Adrenal gland (tissue), 12 donors: Measurements from ENCODE around the gene NHEJ1. TPM values are rescaled to one million over a fixed set of nuclear protein-coding genes. Genes with fewer than 3 reads are reported as not detected.

ENCODE experiments used
- DNase-seq, 7 donors: peaks; one replicate each; pipeline ENCODE4 v3.0.0-alpha.2; 2019 to 2020
- H3K27ac ChIP-seq, 5 donors: fragments of 200-600 bp; sonication (generic) in 4 of 5; 1 replicate in 3 of 5; 2 replicates in 2 of 5; pipeline versions ENCODE4 v1.5.1 to v1.8.0; 2016 to 2020; ENCODE audit warnings: mild to moderate bottlenecking in 1 of 5
- H3K27me3 ChIP-seq: fragments of 200-600 bp; 2 replicates; pipeline ENCODE4 v1.8.0; 2021
- H3K36me3 ChIP-seq, 2 donors: fragments of 200-600 bp; replicated peaks in 1 of 2; 1 replicate in 1 of 2; 2 replicates in 1 of 2; pipeline versions ENCODE4 v1.5.1 to v1.8.0; 2018 to 2022
- H3K4me1 ChIP-seq, 2 donors: fragments of 200-600 bp; replicated peaks in 1 of 2; 1 replicate in 1 of 2; 2 replicates in 1 of 2; pipeline versions ENCODE4 v1.5.1 to v1.8.0; 2018 to 2021
- H3K4me3 ChIP-seq, 4 donors: fragments of 200-600 bp; sonication (generic) in 3 of 4; one replicate each; pipeline ENCODE4 v1.5.1; 2016 to 2018
- H3K9me3 ChIP-seq, 3 donors: fragments of 200-600 bp; sonication (generic) in 1 of 3; replicated peaks in 1 of 3; 1 replicate in 2 of 3; 2 replicates in 1 of 3; pipeline versions ENCODE4 v1.5.1 to v1.8.0; 2016 to 2021
- POLR2A ChIP-seq, 2 donors: fragments of 450-650 bp; IDR thresholded peaks; one replicate each; pipeline ENCODE4 v1.6.1; 2017; ENCODE audit warnings: antibody characterized with exemption in 2 of 2, mild to moderate bottlenecking in 2 of 2, moderate library complexity in 1 of 2
- WGBS, 4 donors: extraction: QIAGEN DNeasy Blood & Tissue Kit in 2 of 4; methylation state at CpG; one replicate each; pipeline versions ENCODE4 v1.1.5 to v1.1.7; 2013 to 2017; 5-methylcytosine and 5-hydroxymethylcytosine counted together
- intact Hi-C, 2 donors: fragments of 100-400 bp; cut with DNase I; formaldehyde crosslinking; loops; one replicate each; pipeline versions ENCODE4 v1.14.1 to v1.15.0; 2022 to 2023
- polyA plus RNA-seq, 3 donors: library from polyadenylated mRNA; stranded (reverse); fragments of 200-250 nt in 2 of 3; fragments of 350-450 nt in 1 of 3; fragmentation: Illumina TruSeq in 1 of 3; extraction: RNeasy Lipid Tissue Mini Kit (QIAGEN cat#74804) in 1 of 3; gene quantifications; one replicate each; pipeline ENCODE4 v1.2.3, GENCODE V29; 2013 to 2014
- total RNA-seq, 9 donors: library from RNA; depleted of rRNA in 4 of 9; stranded (reverse); fragments of >200 nt in 4 of 9; fragments of 120-200 nt in 1 of 9; fragmentation: NEBNext Ultra II Directional in 1 of 9; extraction: Animal tissue kit (Norgen Biotek cat#: 25700) in 1 of 9; gene quantifications; one replicate each; pipeline versions ENCODE4 v1.1.0 to v1.2.4, GENCODE V29; 2013 to 2023
- TF ChIP-seq, protein P1 (sequence below), 6 experiments: fragments of 450-650 bp in 4 of 6; fragments of 200-600 bp in 2 of 6; sonication (generic) in 1 of 6; IDR thresholded peaks; 1 replicate in 5 of 6; 2 replicates in 1 of 6; pipeline versions ENCODE4 v1.5.1 to v1.8.0; 2016 to 2021; ENCODE audit warnings: antibody characterized with exemption in 6 of 6, mild to moderate bottlenecking in 2 of 6, moderate library complexity in 1 of 6
- donor health status: healthy with polysubstance abuse.
- donor health status: Bipolar disorder and iron deficiency.
- donor health status: DM: yes; HTN: yes; CAD: no.
- donor health status: DM: no; HTN: no; CAD: no.
- donor health status: DM: no; HTN: no; CAD: no.
- donor health status: DM: yes; HTN: yes; CAD: no.

Gene NHEJ1
- total and polyA plus RNA-seq, 12 donors, result 5.7 to 26.0 (median 17.1) TPM

DNA sequence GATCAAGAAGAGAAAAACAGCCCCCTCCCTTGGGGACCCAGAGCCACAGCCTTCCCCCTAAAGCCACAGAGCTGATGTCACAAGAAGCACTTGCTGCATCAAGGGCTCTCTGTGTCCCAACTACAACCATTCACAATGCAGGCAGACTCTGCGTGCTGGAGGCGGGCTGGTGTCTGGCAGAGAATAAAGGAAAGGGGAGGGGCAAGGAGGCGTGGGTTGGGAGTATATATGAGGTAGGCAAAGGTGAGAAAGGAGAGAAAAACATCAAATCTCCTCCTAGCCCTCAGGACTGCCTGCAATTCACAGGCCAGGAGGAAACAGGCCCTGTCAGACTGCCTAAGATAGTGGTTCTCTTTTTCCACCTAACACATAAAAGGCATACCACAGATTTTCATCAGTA lies 51.1 kb downstream of the NHEJ1 start:
- H3K4me3 ChIP-seq, result no peak overlapping the region
- TF ChIP-seq POLR2A (IDR thresholded peaks at IDR 0.05), result no peak
- TF ChIP-seq, protein P1, sequence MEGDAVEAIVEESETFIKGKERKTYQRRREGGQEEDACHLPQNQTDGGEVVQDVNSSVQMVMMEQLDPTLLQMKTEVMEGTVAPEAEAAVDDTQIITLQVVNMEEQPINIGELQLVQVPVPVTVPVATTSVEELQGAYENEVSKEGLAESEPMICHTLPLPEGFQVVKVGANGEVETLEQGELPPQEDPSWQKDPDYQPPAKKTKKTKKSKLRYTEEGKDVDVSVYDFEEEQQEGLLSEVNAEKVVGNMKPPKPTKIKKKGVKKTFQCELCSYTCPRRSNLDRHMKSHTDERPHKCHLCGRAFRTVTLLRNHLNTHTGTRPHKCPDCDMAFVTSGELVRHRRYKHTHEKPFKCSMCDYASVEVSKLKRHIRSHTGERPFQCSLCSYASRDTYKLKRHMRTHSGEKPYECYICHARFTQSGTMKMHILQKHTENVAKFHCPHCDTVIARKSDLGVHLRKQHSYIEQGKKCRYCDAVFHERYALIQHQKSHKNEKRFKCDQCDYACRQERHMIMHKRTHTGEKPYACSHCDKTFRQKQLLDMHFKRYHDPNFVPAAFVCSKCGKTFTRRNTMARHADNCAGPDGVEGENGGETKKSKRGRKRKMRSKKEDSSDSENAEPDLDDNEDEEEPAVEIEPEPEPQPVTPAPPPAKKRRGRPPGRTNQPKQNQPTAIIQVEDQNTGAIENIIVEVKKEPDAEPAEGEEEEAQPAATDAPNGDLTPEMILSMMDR (IDR thresholded peaks at IDR 0.05), result no peak
- H3K4me1 ChIP-seq, result no peaks in the 10 kb centered on the region
- H3K36me3 ChIP-seq, result no peaks in the 10 kb centered on the region
- H3K27ac ChIP-seq, result no peak overlapping the region
- no peak for DNase-seq
- H3K9me3 ChIP-seq, result no peaks in the 10 kb centered on the region
- intact Hi-C loops, result no loop called here
- WGBS, 4 donors, result 68 to 93% (median 72%) methylated on average over 3 of the region's 3 CpGs
- no peaks in the 10 kb centered on the region for H3K27me3 ChIP-seq

DNA sequence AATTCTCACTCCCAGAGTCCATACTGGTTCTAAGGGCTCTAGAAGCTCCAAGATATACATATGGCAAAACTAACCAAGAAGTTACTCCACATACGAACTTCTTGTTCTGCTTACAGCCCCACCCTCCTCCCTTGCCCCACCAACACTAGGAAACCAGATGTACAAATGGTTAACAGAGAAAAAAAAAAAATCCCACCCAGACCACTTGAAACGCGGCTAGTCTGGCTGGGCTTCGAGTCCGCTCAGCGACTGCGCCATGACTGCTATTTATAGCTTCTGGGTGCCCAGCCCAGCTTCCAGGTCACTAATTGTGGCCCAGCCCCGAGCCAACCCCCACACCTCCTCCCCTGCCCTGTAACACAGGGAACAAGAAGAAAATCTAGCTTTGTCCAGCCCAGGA lies 52.9 kb downstream of the NHEJ1 start:
- 55 to 68% (median 57%) methylated on average over 8 of the region's 8 CpGs for WGBS, 4 donors
- H3K36me3 ChIP-seq, result no peaks in the 10 kb centered on the region
- TF ChIP-seq, protein P1 (IDR thresholded peaks at IDR 0.05), result no peak
- TF ChIP-seq POLR2A (IDR thresholded peaks at IDR 0.05), result no peak
- no peaks in the 10 kb centered on the region for H3K27me3 ChIP-seq
- H3K9me3 ChIP-seq, result no peaks in the 10 kb centered on the region
- no peak overlapping the region for H3K4me3 ChIP-seq
- DNase-seq, result no peak
- no peaks in the 10 kb centered on the region for H3K4me1 ChIP-seq
- no peak overlapping the region for H3K27ac ChIP-seq
- intact Hi-C loops, result no loop called here

DNA sequence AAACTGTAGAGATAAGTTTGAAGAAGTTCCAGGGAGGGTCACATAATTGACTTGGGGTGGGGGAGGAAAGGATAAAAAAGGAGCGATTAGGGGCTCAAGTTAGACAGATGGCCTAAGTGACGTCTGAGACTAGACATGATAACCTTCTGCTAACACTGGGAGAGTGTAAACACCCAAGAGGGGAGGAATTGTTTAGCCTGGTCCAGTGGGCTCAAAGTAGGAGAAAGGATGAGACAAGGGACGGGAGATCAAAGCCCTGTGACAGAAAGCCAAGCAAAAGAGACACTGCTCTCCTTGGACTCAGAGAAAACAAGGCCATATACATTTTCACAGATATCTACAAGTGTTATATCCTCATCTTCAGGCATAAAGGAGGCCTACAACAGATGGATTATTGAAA lies 54.4 kb downstream of the NHEJ1 start:
- intact Hi-C loops, result no loop called here
- H3K27ac ChIP-seq, result no peak overlapping the region
- no peaks in the 10 kb centered on the region for H3K4me1 ChIP-seq
- TF ChIP-seq, protein P1 (IDR thresholded peaks at IDR 0.05), result no peak
- TF ChIP-seq POLR2A (IDR thresholded peaks at IDR 0.05), result no peak
- WGBS, 4 donors, result 87 to 88% (median 88%) methylated on average over 3 of the region's 3 CpGs
- no peaks in the 10 kb centered on the region for H3K27me3 ChIP-seq
- no peaks in the 10 kb centered on the region for H3K9me3 ChIP-seq
- no peaks in the 10 kb centered on the region for H3K36me3 ChIP-seq
- no peak for DNase-seq
- no peak overlapping the region for H3K4me3 ChIP-seq

DNA sequence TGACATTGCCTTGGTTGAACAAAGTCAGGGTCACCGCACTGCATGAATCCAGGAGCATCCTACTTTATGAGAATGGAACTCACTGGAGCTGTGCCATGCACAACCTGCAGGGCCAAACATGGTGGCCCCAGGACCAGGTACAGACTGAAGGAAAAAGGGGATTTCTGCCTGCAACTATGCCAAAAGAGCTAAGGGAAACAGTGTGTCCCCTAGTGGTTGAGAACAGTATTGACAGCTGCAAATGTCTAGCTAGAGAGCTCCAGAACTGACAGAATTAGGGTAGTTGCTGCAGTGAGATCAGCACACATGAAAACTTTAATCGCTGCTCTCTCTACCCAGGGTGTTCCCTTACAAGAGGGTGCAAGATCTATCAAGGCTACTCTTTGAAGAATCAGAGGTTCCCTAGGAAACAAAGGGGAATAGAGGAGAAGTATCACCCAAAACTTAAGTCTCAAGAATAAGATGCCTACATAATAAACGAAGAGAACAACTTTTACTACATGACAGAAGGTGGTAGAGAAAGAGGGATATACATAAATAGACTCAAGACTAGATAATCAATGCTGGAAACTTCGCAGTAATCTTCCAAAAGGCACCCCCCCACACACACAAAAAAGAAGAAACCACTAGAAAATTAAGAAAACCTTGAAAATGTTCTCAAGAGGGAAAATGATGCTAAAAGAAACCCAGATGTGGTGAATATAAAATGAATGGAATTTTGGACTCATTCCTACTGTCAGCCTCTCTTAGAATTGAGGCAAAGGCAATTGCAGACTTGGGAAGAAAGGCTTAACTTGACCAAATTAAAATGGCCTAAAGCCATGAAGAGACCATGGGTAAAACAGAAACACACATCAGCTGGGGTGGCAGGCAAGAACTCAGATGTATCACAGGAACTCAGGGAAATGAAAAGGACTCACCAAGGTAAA lies 56.2 kb downstream of the NHEJ1 start:
- no peaks in the 10 kb centered on the region for H3K36me3 ChIP-seq
- intact Hi-C loops, result no loop called here
- H3K27me3 ChIP-seq, result no peaks in the 10 kb centered on the region
- peak in 1 of 7 donors; percentile 13 for DNase-seq
- TF ChIP-seq, protein P1 (IDR thresholded peaks at IDR 0.05), result peak; percentile 45 to 73 (median 65)
- TF ChIP-seq POLR2A (IDR thresholded peaks at IDR 0.05), result no peak
- 68 to 79% (median 75%) methylated on average over 4 of the region's 4 CpGs for WGBS, 4 donors
- no peaks in the 10 kb centered on the region for H3K4me1 ChIP-seq
- H3K27ac ChIP-seq, result no peak overlapping the region
- H3K4me3 ChIP-seq, result no peak overlapping the region
- H3K9me3 ChIP-seq, result no peaks in the 10 kb centered on the region
